HepG2 (cell line): ENCODE data around the gene NT5DC4. TPM values are rescaled to one million over a fixed set of nuclear protein-coding genes. Genes with fewer than 3 reads are reported as not detected.

Source experiments
- ATAC-seq: fragments of 200-7000 bp; cut with Tn5 transposase; 3 replicates; pipeline ENCODE4 v1.9.1; 2020; ENCODE audit warnings: mild to moderate bottlenecking, moderate library complexity
- BruUV-seq: library from RNA; stranded (reverse); fragments of 400-500 nt; replicated peaks from 2 replicates; lab custom pipeline; 2021; lab: Mats Ljungman, UMichigan
- CTCF ChIA-PET: fragments of 300-600 bp; formaldehyde crosslinking; extraction: SDS; loops from one replicate; lab custom pipeline; 2021; ENCODE audit warnings: low total read pairs, inconsistent platforms, low intra/inter-chr PET ratio; lab: Yijun Ruan, JAX
- POLR2A ChIA-PET: fragments of 350-600 bp; sonication (Branson Sonifier 250); formaldehyde crosslinking; loops from one replicate; lab custom pipeline; 2020; ENCODE audit warnings: antibody characterized with exemption, inconsistent platforms; lab: Yijun Ruan, JAX
- DNase-seq: peaks from one replicate; pipeline ENCODE4 v3.0.0-alpha.2; 2015; ENCODE audit warnings: low spot score
- FAIRE-seq: peaks from 3 replicates; lab custom pipeline; 2011; peaks lifted over from hg19 to GRCh38; lab: Jason Lieb, UNC
- H2AFZ ChIP-seq: one replicate; pipeline ENCODE4 v1.6.1; 2011; ENCODE audit warnings: low read length, inconsistent platforms
- H3K27ac ChIP-seq: fragments of 300-600 bp; 3 replicates; pipeline ENCODE4 v1.8.0; 2011; ENCODE audit warnings: mixed run types, mild to moderate bottlenecking, mixed read lengths, low read length, inconsistent platforms; ENCODE audit not compliant: insufficient read depth; ENCODE audit errors: extremely low read length
- H3K27me3 ChIP-seq, 2 experiments: fragments of 200-600 bp in 1 of 2; 2 replicates in 1 of 2; 3 replicates in 1 of 2; pipeline versions ENCODE4 v1.6.0 to v1.8.0; 2011; ENCODE audit warnings: low read length in 2 of 2, mild to moderate bottlenecking in 2 of 2, moderate library complexity in 2 of 2, inconsistent platforms in 1 of 2; ENCODE audit not compliant: insufficient read depth in 2 of 2, control insufficient read depth in 1 of 2
- H3K36me3 ChIP-seq, 2 experiments: fragments of 200-600 bp in 1 of 2; replicated peaks in 1 of 2; 2 replicates in 1 of 2; 3 replicates in 1 of 2; pipeline versions ENCODE4 v1.5.1 to v1.8.0; 2011; ENCODE audit warnings: low read length in 2 of 2, inconsistent platforms in 1 of 2; ENCODE audit not compliant: insufficient read depth in 2 of 2, control insufficient read depth in 1 of 2
- H3K4me1 ChIP-seq: 2 replicates; pipeline ENCODE4 v1.5.1; 2012; ENCODE audit warnings: low read length, inconsistent platforms; ENCODE audit not compliant: insufficient read depth
- H3K4me2 ChIP-seq: 2 replicates; pipeline ENCODE4 v1.6.0; 2011; ENCODE audit warnings: low read depth, low read length, inconsistent platforms
- H3K4me3 ChIP-seq, 3 experiments: fragments of 200-600 bp in 1 of 3; sonication (generic), shearing (Covaris generic) in 1 of 3; replicated peaks in 1 of 3; 2 replicates each; pipeline ENCODE4 v1.5.1; 2011 to 2016; ENCODE audit warnings: low read length in 3 of 3, inconsistent platforms in 2 of 3, low read depth in 2 of 3, mild to moderate bottlenecking in 2 of 3, control low read depth in 1 of 3, mixed read lengths in 1 of 3; ENCODE audit not compliant: insufficient read depth in 1 of 3
- H3K79me2 ChIP-seq: one replicate; pipeline ENCODE4 v1.6.1; 2011; ENCODE audit warnings: low read length, inconsistent platforms; ENCODE audit not compliant: insufficient read depth
- H3K9ac ChIP-seq: 2 replicates; pipeline ENCODE4 v1.6.0; 2011; ENCODE audit warnings: mild to moderate bottlenecking, low read depth, low read length, inconsistent platforms; ENCODE audit not compliant: insufficient read depth
- H3K9me3 ChIP-seq: 2 replicates; pipeline ENCODE4 v1.5.1; 2012; ENCODE audit warnings: mild to moderate bottlenecking, low read length
- H4K20me1 ChIP-seq: 2 replicates; pipeline ENCODE4 v1.6.0; 2011; ENCODE audit warnings: inconsistent platforms, mild to moderate bottlenecking, low read length, moderate library complexity; ENCODE audit not compliant: insufficient read depth
- NCOA2 ChIP-seq: sonication (generic); formaldehyde crosslinking; IDR thresholded peaks from 2 replicates; pipeline ENCODE4 v1.8.0; 2022; ENCODE audit warnings: inconsistent platforms
- NFE2L1 ChIP-seq: sonication (generic); formaldehyde crosslinking; IDR thresholded peaks from 2 replicates; pipeline ENCODE4 v1.4.0; 2020; ENCODE audit warnings: missing genetic modification reagents, mild to moderate bottlenecking, borderline replicate concordance
- NFKBIZ ChIP-seq: IDR thresholded peaks from 2 replicates; pipeline ENCODE4 v1.6.1; 2018; ENCODE audit warnings: missing genetic modification reagents, missing compliant biosample characterization
- SOX13 ChIP-seq, 3 experiments: fragments of 450-650 bp in 1 of 3; sonication (generic) in 1 of 3; formaldehyde crosslinking in 1 of 3; IDR thresholded peaks in 2 of 3; conservative IDR thresholded peaks in 1 of 3; 2 replicates each; pipeline versions ENCODE4 v1.5.0 to v1.6.1; 2016 to 2020; ENCODE audit warnings: antibody characterized with exemption in 1 of 3, mild to moderate bottlenecking in 1 of 3, missing compliant biosample characterization in 1 of 3, missing genetic modification reagents in 1 of 3, moderate library complexity in 1 of 3
- ZNF367 ChIP-seq: sonication (generic); formaldehyde crosslinking; IDR thresholded peaks from 2 replicates; pipeline ENCODE4 v1.4.0; 2020; ENCODE audit warnings: missing genetic modification reagents, borderline replicate concordance
- ZNF550 ChIP-seq: sonication (generic); formaldehyde crosslinking; IDR thresholded peaks from 2 replicates; pipeline ENCODE4 v1.4.0; 2020; ENCODE audit warnings: mild to moderate bottlenecking, missing genetic modification reagents, borderline replicate concordance
- ZNF564 ChIP-seq: sonication (generic); formaldehyde crosslinking; IDR thresholded peaks from 2 replicates; pipeline ENCODE4 v1.8.1; 2023; ENCODE audit warnings: mild to moderate bottlenecking, missing genetic modification reagents
- WGBS: methylation state at CpG from one replicate; pipeline ENCODE4 v1.1.6; 2017; ENCODE audit warnings: low lambda C conversion rate; 5-methylcytosine and 5-hydroxymethylcytosine counted together
- in situ Hi-C: cut with HindIII; loops from 2 replicates; pipeline ENCODE4 v1.10.0; 2017; ENCODE audit warnings: low pct_unique_long_range_greater_than_20kb; ENCODE audit not compliant: extremely low pct_ligation_motif_present
- intact Hi-C: fragments of 100-400 bp; cut with micrococcal nuclease; formaldehyde crosslinking; loops from one replicate; pipeline ENCODE4 v1.10.0; 2022; ENCODE audit not compliant: unreplicated experiment
- polyA plus RNA-seq, 8 experiments: library from polyadenylated mRNA; depleted of rRNA in 3 of 8; stranded (reverse) in 7 of 8; unstranded in 1 of 8; fragments of >200 nt; fragmentation: Illumina TruSeq in 4 of 8; extraction: Trizol in 4 of 8; gene quantifications; 2 replicates each; pipeline versions ENCODE4 v1.2.1 to v1.2.3, GENCODE V29; 2011 to 2016; ENCODE audit warnings: low read depth in 4 of 8, missing spikeins in 1 of 8, mixed read lengths in 1 of 8; ENCODE audit not compliant: insufficient read depth in 1 of 8
- total RNA-seq, 5 experiments: library from RNA; depleted of rRNA; stranded (reverse); fragments of >200 nt; fragmentation: Illumina TruSeq; extraction: Trizol; gene quantifications; 2 replicates each; pipeline ENCODE4 v1.2.3, GENCODE V29; 2016; ENCODE audit warnings: low read depth in 1 of 5
- TF ChIP-seq, protein P1 (sequence below): sonication (generic); formaldehyde crosslinking; IDR thresholded peaks from 2 replicates; pipeline ENCODE4 v1.5.0; 2020; ENCODE audit warnings: mild to moderate bottlenecking, missing genetic modification reagents, borderline replicate concordance

The NT5DC4 gene
- total and polyA plus RNA-seq, 2 of the 13 experiments (the other 11 are each of a cell fraction or from before 2014, with no cell fraction given): 0.04 to 4.2 TPM

DNA sequence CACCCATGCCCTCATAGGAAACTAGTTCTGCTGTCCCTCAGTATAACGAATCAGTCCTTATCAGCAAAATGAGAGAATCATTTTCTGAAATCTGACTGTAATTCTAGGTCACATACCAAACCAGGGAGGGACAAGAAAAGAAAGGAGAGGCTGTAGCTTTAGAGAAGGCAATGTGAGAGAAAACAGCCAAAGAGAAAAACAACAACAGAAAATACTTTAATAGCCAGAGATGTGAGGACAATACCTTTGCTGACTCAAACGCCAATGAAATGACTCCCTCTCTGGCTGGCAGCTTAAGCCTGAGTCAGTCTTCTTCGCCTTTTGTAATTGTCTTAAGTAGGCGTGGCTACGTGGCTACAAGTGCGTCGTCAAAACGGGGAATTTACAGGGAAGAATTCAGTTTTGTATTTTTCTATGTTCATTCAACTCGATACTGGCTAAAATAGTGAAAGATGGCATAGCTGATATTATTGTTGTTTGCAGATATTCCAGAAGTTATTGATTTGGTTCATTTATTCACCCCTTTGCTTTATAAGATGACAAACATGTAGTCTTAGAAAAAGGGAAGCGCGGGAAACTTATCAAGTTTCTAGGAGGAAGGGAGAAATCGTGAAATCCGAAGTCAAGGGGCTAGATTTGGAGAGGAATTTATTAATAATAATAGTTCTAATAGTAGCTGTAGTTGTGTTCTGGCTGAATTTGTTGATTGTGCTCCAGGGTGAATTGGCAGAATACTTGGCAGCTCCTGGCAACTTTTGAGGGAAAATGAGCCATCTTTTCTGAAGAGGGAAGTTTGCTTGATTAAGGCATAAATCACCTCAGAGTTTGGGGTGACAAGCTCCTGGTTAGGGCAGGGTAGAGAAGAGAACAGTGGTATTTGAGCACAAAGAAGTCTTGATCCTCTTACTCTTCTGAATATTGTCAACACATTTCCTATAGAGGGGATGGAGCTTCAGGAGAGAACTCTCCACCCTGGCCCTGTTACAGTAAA, 63.7 kb downstream of the NT5DC4 start, which contains the start of gene IL1A:
Gene IL1A (minus strand): TSS at position 295 of the 991 bp plus-strand sequence. CDS start 723 bp downstream, outside the sequence.
- no peak within 1 kb of the TSS for H3K4me2 ChIP-seq
- H3K79me2 ChIP-seq: no peaks in the 10 kb centered on the region
- intact Hi-C loops (no loop called here), in situ Hi-C loops (no loop called here)
- TF ChIP-seq, protein P1, sequence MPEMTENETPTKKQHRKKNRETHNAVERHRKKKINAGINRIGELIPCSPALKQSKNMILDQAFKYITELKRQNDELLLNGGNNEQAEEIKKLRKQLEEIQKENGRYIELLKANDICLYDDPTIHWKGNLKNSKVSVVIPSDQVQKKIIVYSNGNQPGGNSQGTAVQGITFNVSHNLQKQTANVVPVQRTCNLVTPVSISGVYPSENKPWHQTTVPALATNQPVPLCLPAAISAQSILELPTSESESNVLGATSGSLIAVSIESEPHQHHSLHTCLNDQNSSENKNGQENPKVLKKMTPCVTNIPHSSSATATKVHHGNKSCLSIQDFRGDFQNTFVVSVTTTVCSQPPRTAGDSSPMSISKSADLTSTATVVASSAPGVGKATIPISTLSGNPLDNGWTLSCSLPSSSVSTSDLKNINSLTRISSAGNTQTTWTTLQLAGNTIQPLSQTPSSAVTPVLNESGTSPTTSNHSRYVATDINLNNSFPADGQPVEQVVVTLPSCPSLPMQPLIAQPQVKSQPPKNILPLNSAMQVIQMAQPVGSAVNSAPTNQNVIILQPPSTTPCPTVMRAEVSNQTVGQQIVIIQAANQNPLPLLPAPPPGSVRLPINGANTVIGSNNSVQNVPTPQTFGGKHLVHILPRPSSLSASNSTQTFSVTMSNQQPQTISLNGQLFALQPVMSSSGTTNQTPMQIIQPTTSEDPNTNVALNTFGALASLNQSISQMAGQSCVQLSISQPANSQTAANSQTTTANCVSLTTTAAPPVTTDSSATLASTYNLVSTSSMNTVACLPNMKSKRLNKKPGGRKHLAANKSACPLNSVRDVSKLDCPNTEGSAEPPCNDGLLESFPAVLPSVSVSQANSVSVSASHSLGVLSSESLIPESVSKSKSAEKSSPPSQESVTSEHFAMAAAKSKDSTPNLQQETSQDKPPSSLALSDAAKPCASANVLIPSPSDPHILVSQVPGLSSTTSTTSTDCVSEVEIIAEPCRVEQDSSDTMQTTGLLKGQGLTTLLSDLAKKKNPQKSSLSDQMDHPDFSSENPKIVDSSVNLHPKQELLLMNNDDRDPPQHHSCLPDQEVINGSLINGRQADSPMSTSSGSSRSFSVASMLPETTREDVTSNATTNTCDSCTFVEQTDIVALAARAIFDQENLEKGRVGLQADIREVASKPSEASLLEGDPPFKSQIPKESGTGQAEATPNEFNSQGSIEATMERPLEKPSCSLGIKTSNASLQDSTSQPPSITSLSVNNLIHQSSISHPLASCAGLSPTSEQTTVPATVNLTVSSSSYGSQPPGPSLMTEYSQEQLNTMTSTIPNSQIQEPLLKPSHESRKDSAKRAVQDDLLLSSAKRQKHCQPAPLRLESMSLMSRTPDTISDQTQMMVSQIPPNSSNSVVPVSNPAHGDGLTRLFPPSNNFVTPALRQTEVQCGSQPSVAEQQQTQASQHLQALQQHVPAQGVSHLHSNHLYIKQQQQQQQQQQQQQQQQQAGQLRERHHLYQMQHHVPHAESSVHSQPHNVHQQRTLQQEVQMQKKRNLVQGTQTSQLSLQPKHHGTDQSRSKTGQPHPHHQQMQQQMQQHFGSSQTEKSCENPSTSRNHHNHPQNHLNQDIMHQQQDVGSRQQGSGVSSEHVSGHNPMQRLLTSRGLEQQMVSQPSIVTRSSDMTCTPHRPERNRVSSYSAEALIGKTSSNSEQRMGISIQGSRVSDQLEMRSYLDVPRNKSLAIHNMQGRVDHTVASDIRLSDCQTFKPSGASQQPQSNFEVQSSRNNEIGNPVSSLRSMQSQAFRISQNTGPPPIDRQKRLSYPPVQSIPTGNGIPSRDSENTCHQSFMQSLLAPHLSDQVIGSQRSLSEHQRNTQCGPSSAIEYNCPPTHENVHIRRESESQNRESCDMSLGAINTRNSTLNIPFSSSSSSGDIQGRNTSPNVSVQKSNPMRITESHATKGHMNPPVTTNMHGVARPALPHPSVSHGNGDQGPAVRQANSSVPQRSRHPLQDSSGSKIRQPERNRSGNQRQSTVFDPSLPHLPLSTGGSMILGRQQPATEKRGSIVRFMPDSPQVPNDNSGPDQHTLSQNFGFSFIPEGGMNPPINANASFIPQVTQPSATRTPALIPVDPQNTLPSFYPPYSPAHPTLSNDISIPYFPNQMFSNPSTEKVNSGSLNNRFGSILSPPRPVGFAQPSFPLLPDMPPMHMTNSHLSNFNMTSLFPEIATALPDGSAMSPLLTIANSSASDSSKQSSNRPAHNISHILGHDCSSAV (CRISPR knock-in tag): no peak
- TF ChIP-seq NCOA2 (CRISPR knock-in tag): no peak
- no peak for TF ChIP-seq ZNF564 (CRISPR knock-in tag)
- TF ChIP-seq NFKBIZ (CRISPR knock-in tag): no peak
- no peak for TF ChIP-seq ZNF367 (CRISPR knock-in tag)
- TF ChIP-seq SOX13 (IDR thresholded peaks at IDR 0.05): no peak
- TF ChIP-seq SOX13 (CRISPR knock-in tag; conservative IDR thresholded peaks at IDR 0.05 in 1 of 2, IDR thresholded peaks at IDR 0.05 in 1 of 2): no peak
- TF ChIP-seq NFE2L1 (CRISPR knock-in tag): no peak
- TF ChIP-seq ZNF550 (CRISPR knock-in tag): no peak
- H3K4me3 ChIP-seq: no peak within 1 kb of the TSS
- POLR2A ChIA-PET: no interaction called here
- BruUV-seq: no TSS peak
- ATAC-seq (no peak), DNase-seq (no peak), FAIRE-seq (no peak)
- no peak within 1 kb of the TSS for H2AFZ ChIP-seq
- peaks cover 3% of the 10 kb centered on the region; the same call in 1 of the 2 replicates for H3K4me1 ChIP-seq
- H3K36me3 ChIP-seq: no peaks in the 10 kb centered on the region
- H4K20me1 ChIP-seq: no peaks in the 10 kb centered on the region
- 72% methylated on average over 13 of the region's 13 CpGs for WGBS
- H3K9ac ChIP-seq: no peak within 1 kb of the TSS
- no peak within 1 kb of the TSS for H3K27ac ChIP-seq
- no peaks in the 10 kb centered on the region for H3K27me3 ChIP-seq
- CTCF ChIA-PET: no interaction called here
- H3K9me3 ChIP-seq: no peaks in the 10 kb centered on the region
